Measurements from ENCODE around the gene CCDC141. TPM values are rescaled to one million over a fixed set of nuclear protein-coding genes. Genes with fewer than 3 reads are reported as not detected.

Gene CCDC141
- total and polyA plus RNA-seq, 2 donors (not counting 3 experiments of a cell fraction or from before 2014, with no cell fraction given) = not detected

DNA sequence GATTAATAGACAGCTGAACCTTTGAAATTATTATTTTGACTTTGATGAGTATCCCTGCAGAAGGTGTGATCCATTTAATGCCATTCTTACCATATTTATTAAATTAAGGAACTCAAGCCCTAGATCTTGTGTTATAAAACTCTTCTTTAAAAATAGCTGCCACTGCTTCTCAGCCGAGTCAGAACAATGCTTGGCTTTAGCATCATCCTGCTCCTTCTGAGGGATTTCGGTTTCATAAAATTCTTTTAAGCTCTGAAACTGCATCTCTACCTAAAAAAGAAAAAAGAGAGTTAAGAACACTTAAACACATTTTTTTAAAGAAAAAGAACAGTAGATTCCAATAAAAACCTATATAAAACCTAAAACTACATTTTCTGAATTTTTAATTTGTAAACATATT is 172.1 kb downstream of the CCDC141 start:
- dilution Hi-C loops (cut with MboI; ENCODE audit: extremely low pct_ligation_motif_present, low sequenced_read_pairs) (no loop called here), intact Hi-C loops (cut with micrococcal nuclease) (no loop called here)
- ChIA-PET POLR2A (no interaction called here), CTCF (interaction anchor here (1.2 to 7.3 kb wide), 2 partner anchors 12 to 37 kb away, joined by 3 to 45 read pairs; no protein-coding TSS in a partner anchor)
- Histone ChIP-seq H3K27ac (ENCODE audit: insufficient read depth, low read depth, low read length) (no peak overlapping the region), H3K4me3 (replicated peaks in 1 of 3; ENCODE audit: insufficient read depth in 1 of 3, low read depth in 1 of 3, low read length in 3 of 3) (no peak overlapping the region), H3K4me2 (ENCODE audit: insufficient read depth, low read length) (no peak overlapping the region), H3K79me2 (ENCODE audit: control insufficient read depth, insufficient read depth, low read length) (no peaks in the 10 kb centered on the region), H3K36me3 (ENCODE audit: control insufficient read depth in 2 of 2, extremely low read depth in 1 of 2, insufficient read depth in 2 of 2, low read length in 2 of 2) (no peaks in the 10 kb centered on the region), H3K27me3 (ENCODE audit: control insufficient read depth in 2 of 2, insufficient read depth in 2 of 2, low read length in 2 of 2) (no peaks in the 10 kb centered on the region), H2AFZ (ENCODE audit: low read depth, low read length) (no peak overlapping the region), H4K20me1 (replicated peaks; ENCODE audit: control insufficient read depth, extremely low read depth, insufficient read depth, low read length) (no peaks in the 10 kb centered on the region), H3K4me1 (ENCODE audit: control insufficient read depth, extremely low read depth, insufficient read depth, low read length) (peaks cover 10% of the 10 kb centered on the region), H3K9me1 (replicated peaks; ENCODE audit: control insufficient read depth, extremely low read depth, insufficient read depth, low read length) (no peaks in the 10 kb centered on the region), H3K9ac (replicated peaks; ENCODE audit: extremely low read depth, insufficient read depth, low read length) (no peak overlapping the region), H3K9me3 (replicated peaks; ENCODE audit: control insufficient read depth, insufficient read depth, low read length) (no peaks in the 10 kb centered on the region)
- BruUV-seq (replicated peaks) = no TSS peak
- FAIRE-seq (no peak), DNase-seq (ENCODE audit: low read depth, low spot score) (no peak)
- no peak for TF ChIP-seq GATA2 (IDR thresholded peaks at IDR 0.05; ENCODE audit: insufficient read depth, insufficient read length, low read depth, low read length)
- TF ChIP-seq, protein P1, sequence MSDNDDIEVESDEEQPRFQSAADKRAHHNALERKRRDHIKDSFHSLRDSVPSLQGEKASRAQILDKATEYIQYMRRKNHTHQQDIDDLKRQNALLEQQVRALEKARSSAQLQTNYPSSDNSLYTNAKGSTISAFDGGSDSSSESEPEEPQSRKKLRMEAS (IDR thresholded peaks at IDR 0.05; ENCODE audit: insufficient read depth, insufficient read length) = no peak
- TF ChIP-seq MYC (IDR thresholded peaks at IDR 0.05; ENCODE audit: low read depth, low read length) = no peak
- TF ChIP-seq POLR2A (IDR thresholded peaks at IDR 0.05; ENCODE audit: low read depth, low read length) = no peak
- TF ChIP-seq JUN (IDR thresholded peaks at IDR 0.05; ENCODE audit: borderline replicate concordance, insufficient read depth, insufficient read length, low read depth) = no peak
- no peak for TF ChIP-seq EZH2 (IDR thresholded peaks at IDR 0.05; ENCODE audit: borderline replicate concordance, low read depth, low read length, severe bottlenecking)
- TF ChIP-seq, protein P2, sequence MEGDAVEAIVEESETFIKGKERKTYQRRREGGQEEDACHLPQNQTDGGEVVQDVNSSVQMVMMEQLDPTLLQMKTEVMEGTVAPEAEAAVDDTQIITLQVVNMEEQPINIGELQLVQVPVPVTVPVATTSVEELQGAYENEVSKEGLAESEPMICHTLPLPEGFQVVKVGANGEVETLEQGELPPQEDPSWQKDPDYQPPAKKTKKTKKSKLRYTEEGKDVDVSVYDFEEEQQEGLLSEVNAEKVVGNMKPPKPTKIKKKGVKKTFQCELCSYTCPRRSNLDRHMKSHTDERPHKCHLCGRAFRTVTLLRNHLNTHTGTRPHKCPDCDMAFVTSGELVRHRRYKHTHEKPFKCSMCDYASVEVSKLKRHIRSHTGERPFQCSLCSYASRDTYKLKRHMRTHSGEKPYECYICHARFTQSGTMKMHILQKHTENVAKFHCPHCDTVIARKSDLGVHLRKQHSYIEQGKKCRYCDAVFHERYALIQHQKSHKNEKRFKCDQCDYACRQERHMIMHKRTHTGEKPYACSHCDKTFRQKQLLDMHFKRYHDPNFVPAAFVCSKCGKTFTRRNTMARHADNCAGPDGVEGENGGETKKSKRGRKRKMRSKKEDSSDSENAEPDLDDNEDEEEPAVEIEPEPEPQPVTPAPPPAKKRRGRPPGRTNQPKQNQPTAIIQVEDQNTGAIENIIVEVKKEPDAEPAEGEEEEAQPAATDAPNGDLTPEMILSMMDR (IDR thresholded peaks at IDR 0.05; ENCODE audit: extremely low read depth in 1 of 2, insufficient read depth in 1 of 2, low read depth in 1 of 2, low read length in 2 of 2) = no peak

All from endothelial cell of umbilical vein (primary cell).